Left ventricle myocardium superior (tissue), 1 donor: Measurements from ENCODE around the gene IGFBP5. TPM values are rescaled to one million over a fixed set of nuclear protein-coding genes. Genes with fewer than 3 reads are reported as not detected.

Experiments used
- ATAC-seq: fragments of 200-7000 bp; cut with Tn5 transposase; one replicate; pipeline ENCODE4 v1.9.1; 2020; ENCODE audit warnings: mild to moderate bottlenecking, moderate library complexity
- DNase-seq: peaks from one replicate; pipeline ENCODE4 v3.0.0-alpha.2; 2020
- intact Hi-C: fragments of 100-400 bp; cut with micrococcal nuclease; formaldehyde crosslinking; loops from one replicate; pipeline ENCODE4 v1.11.0; 2022
- total RNA-seq: library from RNA; stranded (reverse); fragmentation: NEBNext Ultra II Directional; extraction: Animal tissue kit (Norgen Biotek cat#: 25700); gene quantifications from one replicate; pipeline ENCODE4 v1.2.1, GENCODE V29; 2021
- donor health status: DM: no; HTN: yes; CAD: no; lungs with severe emphysema.

The IGFBP5 gene
- total RNA-seq, 1 donor from 2014 or later: 156 TPM

DNA sequence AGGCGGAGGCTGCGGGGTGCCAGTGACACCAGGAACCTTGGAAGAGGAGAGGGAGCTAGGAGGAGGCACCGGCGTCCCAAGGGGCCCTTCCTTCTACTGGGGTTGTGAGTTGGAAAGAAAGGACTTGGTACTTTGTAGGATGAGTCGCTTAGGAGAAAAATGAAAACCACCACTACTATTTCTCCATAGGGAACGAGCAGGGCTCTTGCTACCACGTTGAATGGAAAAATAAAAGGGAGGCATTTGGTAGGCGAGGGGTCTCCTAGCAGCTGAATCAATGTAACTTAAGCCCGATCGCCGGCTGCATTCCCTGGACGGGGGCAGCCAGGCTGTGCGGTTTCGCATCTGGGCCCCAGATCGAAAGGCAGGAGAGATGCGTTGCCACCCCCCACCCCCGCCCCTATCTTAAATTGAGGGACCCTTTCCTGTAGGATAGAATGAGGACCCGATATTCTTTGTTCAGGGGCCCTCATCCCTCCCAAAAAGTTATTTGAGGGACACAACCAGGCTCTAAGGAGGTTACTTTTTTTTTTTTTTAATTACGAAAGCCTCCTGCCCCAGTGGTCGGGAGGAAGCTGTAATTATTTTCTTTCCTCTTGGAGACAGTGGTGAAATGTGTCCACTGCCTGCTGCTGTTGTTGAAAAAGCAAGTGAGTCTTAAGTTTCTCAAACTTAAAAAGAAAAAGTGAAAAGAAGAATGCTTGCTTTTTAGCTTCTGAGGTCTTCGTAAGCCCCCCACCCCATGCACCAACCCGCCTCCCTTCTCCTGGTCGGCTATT is 60.8 kb downstream of the IGFBP5 start:
- intact Hi-C loops: no loop called here
- ATAC-seq: no peak

DNA sequence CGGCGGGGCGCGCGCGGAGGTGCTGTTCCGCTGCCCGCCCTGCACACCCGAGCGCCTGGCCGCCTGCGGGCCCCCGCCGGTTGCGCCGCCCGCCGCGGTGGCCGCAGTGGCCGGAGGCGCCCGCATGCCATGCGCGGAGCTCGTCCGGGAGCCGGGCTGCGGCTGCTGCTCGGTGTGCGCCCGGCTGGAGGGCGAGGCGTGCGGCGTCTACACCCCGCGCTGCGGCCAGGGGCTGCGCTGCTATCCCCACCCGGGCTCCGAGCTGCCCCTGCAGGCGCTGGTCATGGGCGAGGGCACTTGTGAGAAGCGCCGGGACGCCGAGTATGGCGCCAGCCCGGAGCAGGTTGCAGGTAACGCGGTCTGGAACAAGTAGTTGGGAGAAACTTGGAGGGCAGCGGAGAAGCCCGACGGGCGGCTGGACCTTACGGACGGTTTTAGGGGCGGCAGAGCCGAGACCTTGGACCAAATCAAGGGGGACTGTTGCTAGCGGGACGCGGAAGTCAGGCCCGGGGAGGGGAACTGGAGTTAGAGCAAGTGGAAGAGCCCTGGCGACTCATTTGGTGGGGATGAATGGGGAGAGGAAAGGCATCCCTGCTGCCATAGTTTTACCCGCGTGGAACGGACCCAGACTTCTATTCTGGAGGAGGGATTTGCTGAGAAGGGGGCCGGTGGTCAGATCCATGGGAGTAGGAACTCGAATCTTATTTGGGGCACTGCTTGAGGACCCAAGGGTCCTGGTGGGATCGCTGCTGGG is 61.6 kb downstream of the IGFBP5 start:
- ATAC-seq (peak; percentile 44), DNase-seq (peak; percentile 51)
- intact Hi-C loops: no loop called here

More for the DNA sequence above, 60.8 kb downstream of the IGFBP5 start:
- no peak for DNase-seq

DNA sequence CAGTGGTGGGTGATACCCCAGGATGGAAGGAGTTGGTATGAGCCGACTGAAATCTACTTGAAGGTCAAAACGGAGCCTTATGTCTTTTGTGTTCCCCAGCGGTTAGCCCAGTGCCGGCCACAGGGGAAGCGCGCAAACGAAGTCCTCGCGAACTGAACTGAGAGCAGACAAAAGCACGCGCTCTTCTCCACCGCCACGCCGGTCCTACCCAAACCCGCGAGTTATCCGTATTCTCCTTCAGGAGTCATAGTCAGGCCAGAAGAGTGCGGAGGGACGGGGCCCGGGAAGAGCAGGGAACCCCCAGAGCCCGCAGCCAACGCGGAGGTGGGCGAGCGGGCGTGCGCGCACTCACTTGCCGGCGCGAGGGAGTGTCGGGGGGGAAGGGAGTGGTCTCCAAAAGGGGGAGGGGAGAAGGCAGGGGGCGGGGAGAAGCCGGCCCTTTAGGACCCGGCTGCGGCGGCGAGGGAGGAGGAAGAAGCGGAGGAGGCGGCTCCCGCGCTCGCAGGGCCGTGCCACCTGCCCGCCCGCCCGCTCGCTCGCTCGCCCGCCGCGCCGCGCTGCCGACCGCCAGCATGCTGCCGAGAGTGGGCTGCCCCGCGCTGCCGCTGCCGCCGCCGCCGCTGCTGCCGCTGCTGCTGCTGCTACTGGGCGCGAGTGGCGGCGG is 62.3 kb downstream of the IGFBP5 start, which contains the start of gene IGFBP2:
Gene IGFBP2 (plus strand): TSS at position 469 of the 664 bp plus-strand sequence. CDS start 104 bp downstream, at position 573.
- DNase-seq: peak; percentile 65
- intact Hi-C loops: no loop called here
- ATAC-seq: peak; percentile 76

DNA sequence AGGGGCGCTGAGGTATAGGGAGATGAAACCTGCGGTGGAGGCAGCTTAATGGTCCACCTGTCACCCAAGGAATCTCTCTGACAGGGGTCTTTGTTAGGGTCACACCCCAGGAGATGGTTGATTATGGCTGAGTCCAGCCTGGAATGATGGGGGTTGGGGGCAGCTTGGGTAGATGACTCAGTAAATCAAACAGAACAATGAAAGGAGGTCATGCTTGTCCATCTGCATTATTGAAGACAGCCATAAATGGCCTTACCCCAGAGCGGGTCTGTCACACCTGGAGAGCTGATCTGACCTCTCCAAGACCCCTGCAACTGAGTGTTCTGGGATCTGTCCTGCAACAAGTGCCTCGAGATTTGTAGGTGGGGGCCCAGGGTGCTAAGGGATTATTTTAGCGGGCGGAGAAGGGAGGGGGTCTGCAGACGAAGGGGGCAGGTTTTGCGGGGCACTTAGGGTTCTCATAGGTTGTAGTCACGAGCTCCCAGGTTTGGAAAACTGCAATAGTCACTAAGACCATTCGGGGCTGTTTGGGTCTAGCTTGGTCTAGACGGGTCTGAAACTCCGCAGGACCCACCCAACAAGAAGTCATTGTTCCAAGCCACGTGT is 62.9 kb downstream of the IGFBP5 start:
- intact Hi-C loops: no loop called here
- ATAC-seq (no peak), DNase-seq (no peak)

DNA sequence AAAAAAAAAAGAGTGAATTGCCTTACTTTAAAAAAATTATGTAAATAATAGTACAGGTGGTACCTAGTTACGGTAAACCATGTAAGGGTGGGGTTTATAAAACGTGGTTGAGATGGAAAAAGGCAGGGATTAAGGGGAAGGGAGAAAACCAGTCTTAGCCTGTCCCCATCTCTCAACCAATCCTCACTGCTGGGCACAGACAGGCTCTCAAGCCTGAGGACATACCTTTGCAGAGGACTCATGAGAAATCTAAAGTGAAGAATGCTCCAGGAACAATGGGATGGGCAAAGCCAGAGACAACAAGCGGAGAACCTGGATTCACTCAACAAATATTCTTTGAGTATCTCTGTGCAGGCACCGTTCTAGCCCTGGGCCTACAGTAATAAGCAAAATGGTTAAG is 65.6 kb downstream of the IGFBP5 start:
- no peak for ATAC-seq

DNA sequence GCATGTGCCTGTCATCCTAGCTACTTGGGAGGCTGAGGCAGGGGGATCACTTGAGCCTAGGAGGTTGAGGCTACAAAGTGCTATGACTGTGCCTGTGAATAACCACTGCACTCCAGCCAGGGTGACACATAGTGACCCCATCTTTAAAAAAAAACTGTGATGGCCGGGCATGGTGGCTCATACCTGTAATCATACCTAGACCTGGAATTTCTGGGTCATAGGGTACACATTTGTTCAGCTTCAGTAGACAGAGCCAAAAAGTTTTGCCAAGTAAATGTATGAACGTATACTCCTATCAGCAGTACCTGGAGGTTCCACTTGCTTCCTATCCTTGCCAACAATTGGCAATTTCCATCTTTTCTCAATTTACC is 68.5 kb downstream of the IGFBP5 start:
- DNase-seq (no peak), ATAC-seq (no peak)
- intact Hi-C loops: no loop called here

More for the DNA sequence above, 65.6 kb downstream of the IGFBP5 start:
- intact Hi-C loops: no loop called here
- no peak for DNase-seq

DNA sequence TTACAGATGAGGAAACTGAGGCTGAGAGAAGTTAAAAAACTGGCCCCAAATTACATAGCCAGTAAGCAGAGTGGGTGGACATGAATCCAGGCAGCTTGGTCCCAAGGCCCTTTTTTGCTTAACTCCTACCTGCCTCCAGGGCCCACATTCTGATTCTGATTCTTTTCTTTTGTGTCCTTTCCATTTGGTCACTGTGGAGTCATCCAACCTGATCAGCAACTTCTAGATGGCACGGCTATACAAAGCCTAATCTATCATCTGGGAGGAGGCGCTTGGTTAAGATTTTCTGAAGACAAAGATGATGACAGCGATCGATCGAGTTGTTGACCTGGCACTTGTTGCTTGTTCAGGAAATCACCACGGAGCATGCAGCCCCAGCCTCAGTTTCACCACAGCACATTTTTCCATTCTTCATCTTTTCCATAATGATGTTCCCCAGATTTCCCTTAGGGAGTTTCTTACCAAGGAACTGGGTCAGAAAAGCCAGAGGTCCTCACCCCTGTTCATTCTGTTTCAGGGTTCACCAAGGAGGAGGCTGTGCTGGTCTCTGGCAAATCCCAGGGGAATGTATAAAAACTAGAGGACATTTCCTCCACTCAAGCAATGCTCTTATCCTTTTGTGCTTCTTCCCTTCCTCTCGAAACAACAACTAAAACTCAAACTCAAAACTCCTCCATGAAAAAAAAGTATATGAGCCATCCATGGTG is 69.0 kb downstream of the IGFBP5 start:
- ATAC-seq: no peak
- intact Hi-C loops: no loop called here
- DNase-seq: no peak

DNA sequence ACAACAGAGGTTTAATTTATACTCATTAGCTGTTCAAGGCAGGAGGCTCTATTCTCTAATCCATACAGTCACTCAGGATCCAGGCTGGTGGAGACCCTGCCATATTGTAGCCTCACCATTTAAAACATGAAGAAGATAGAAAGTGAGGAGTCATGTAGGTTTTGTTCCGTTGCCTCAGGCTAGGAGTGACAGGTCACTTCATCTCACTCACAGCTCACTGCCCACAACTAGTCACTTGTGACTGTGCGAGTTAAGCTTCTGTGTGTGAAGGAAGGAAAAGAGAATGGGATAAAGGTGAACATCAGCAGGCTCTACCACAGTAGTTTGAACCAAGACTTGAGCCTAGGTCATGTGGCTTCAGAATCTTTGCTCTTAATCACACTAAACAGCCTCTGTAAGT is 71.1 kb downstream of the IGFBP5 start:
- no peak for DNase-seq
- intact Hi-C loops: no loop called here
- ATAC-seq: no peak

DNA sequence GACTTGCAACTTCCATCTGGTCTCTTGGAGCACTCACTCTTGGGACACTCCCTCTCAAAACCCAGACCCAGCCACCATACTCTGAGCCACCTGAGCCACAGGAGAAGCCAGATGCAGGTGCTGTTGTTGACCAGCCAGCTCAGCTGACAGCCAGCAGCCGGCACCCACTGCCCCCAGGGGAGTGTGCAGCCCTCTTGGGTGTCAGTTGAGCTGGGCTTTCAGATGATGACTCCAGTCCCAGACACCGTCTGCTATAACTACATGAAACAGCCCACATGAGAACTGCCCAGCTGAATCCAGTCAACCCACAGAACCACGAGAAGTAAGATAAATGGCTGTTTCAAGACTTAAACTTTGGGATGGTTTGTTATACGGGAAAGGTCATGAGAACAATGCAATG is 72.8 kb downstream of the IGFBP5 start:
- DNase-seq (no peak), ATAC-seq (no peak)
- intact Hi-C loops: no loop called here

Other genes starting within 250 kb of the IGFBP5 start
- gene RPL37A, start 196.7 kb downstream of the IGFBP5 start, total RNA-seq: 1,901 TPM
- 50.7 TPM for gene IGFBP2, start 62.1 kb downstream of the IGFBP5 start, total RNA-seq
- not detected for gene TNP1, start 164.5 kb upstream of the IGFBP5 start, total RNA-seq